ENCODE results near the gene A3GALT2.
"Not testable (repeated sequence)": the region's sequence is repeated elsewhere in the genome, so short reads cannot be mapped to it uniquely, and the experiment has no call there.

A3GALT2 gene

GRCh38 chr1:33294071-33295010 is 26.6 kb downstream of the A3GALT2 start:
- TF ChIP-seq CTCF (IDR thresholded peaks at IDR 0.05; ENCODE audit: low read depth, low read length, missing control alignments): no peak
- no peak overlapping the region for H3K4me3 ChIP-seq (ENCODE audit: low read depth, low read length)
- in situ Hi-C loops (cut with HindIII; ENCODE audit: low sequenced_read_pairs): no loop called here
- no peak for DNase-seq (ENCODE audit: low read depth)

GRCh38 chr1:33292726-33293340 is 28.1 kb downstream of the A3GALT2 start:
- H3K4me3 ChIP-seq (ENCODE audit: low read depth, low read length): no peak overlapping the region
- in situ Hi-C loops (cut with HindIII; ENCODE audit: low sequenced_read_pairs): no loop called here
- DNase-seq (ENCODE audit: low read depth): no peak
- no peak for TF ChIP-seq CTCF (IDR thresholded peaks at IDR 0.05; ENCODE audit: low read depth, low read length, missing control alignments)

- DNase-seq (ENCODE audit: low read depth); H3K4me3 ChIP-seq (ENCODE audit: low read depth, low read length); in situ Hi-C loops (cut with HindIII; ENCODE audit: low sequenced_read_pairs): not testable (repeated sequence)
These were observed 30.3 kb downstream of the A3GALT2 start for GRCh38 chr1:33290615-33291014.

- DNase-seq (ENCODE audit: low read depth): no peak
- in situ Hi-C loops (cut with HindIII; ENCODE audit: low sequenced_read_pairs): no loop called here
- no peak for TF ChIP-seq CTCF (IDR thresholded peaks at IDR 0.05; ENCODE audit: low read depth, low read length, missing control alignments)
- no peak overlapping the region for H3K4me3 ChIP-seq (ENCODE audit: low read depth, low read length)
These were observed 31.1 kb downstream of the A3GALT2 start for GRCh38 chr1:33289858-33290154.

GRCh38 chr1:33288976-33289857 is 31.7 kb downstream of the A3GALT2 start:
- in situ Hi-C loops (cut with HindIII; ENCODE audit: low sequenced_read_pairs): no loop called here
- no peak overlapping the region for H3K4me3 ChIP-seq (ENCODE audit: low read depth, low read length)
- no peak for DNase-seq (ENCODE audit: low read depth)
- TF ChIP-seq CTCF (IDR thresholded peaks at IDR 0.05; ENCODE audit: low read depth, low read length, missing control alignments): no peak

- no peak for TF ChIP-seq CTCF (IDR thresholded peaks at IDR 0.05; ENCODE audit: low read depth, low read length, missing control alignments)
- no peak for DNase-seq (ENCODE audit: low read depth)
- H3K4me3 ChIP-seq (ENCODE audit: low read depth, low read length): no peak overlapping the region
- in situ Hi-C loops (cut with HindIII; ENCODE audit: low sequenced_read_pairs): no loop called here
These were observed 33.6 kb downstream of the A3GALT2 start for GRCh38 chr1:33287317-33287716.

Measured in astrocyte of the cerebellum (primary cell).